Liver (tissue), 9 donors: ENCODE results near the gene ARSB. TPM values are rescaled to one million over a fixed set of nuclear protein-coding genes. Genes with fewer than 3 reads are reported as not detected.

Experiments used
- DNase-seq: peaks from one replicate; pipeline ENCODE4 v3.0.0-alpha.2; 2017; ENCODE audit warnings: low spot score
- H3K27ac ChIP-seq, 2 donors: one replicate each; pipeline ENCODE4 v1.7.0; 2013; ENCODE audit warnings: inconsistent platforms in 2 of 2, low read length in 2 of 2, control low read depth in 1 of 2, low read depth in 1 of 2, mild to moderate bottlenecking in 1 of 2
- H3K27me3 ChIP-seq, 4 donors: one replicate each; pipeline versions ENCODE4 v1.6.1 to v1.7.0; 2013; ENCODE audit warnings: low read length in 3 of 4, inconsistent platforms in 1 of 4, mild to moderate bottlenecking in 1 of 4, moderate library complexity in 1 of 4; ENCODE audit not compliant: control insufficient read depth in 4 of 4, insufficient read depth in 4 of 4
- H3K36me3 ChIP-seq, 4 donors: one replicate each; pipeline versions ENCODE4 v1.6.1 to v1.7.0; 2013; ENCODE audit warnings: low read length in 3 of 4, mild to moderate bottlenecking in 3 of 4, low read depth in 1 of 4, moderate library complexity in 1 of 4; ENCODE audit not compliant: control insufficient read depth in 4 of 4, insufficient read depth in 3 of 4
- H3K4me1 ChIP-seq, 4 donors: one replicate each; pipeline versions ENCODE4 v1.6.1 to v1.7.0; 2013; ENCODE audit warnings: low read length in 3 of 4, mild to moderate bottlenecking in 3 of 4, moderate library complexity in 1 of 4; ENCODE audit not compliant: control insufficient read depth in 4 of 4, insufficient read depth in 4 of 4
- H3K4me3 ChIP-seq, 3 donors: one replicate each; pipeline versions ENCODE4 v1.6.1 to v1.7.0; 2013; ENCODE audit warnings: low read length in 3 of 3, control low read depth in 1 of 3, low read depth in 1 of 3, mild to moderate bottlenecking in 1 of 3
- H3K9ac ChIP-seq, 2 donors: one replicate each; pipeline ENCODE4 v1.7.0; 2013; ENCODE audit warnings: low read length in 2 of 2, mild to moderate bottlenecking in 2 of 2, moderate library complexity in 2 of 2, control low read depth in 1 of 2, low read depth in 1 of 2
- H3K9me3 ChIP-seq, 4 donors: one replicate each; pipeline versions ENCODE4 v1.6.1 to v1.7.0; 2013; ENCODE audit warnings: low read length in 3 of 4; ENCODE audit not compliant: control insufficient read depth in 4 of 4
- ATF3 ChIP-seq: IDR thresholded peaks from 2 replicates; pipeline ENCODE4 v1.6.1; 2016; ENCODE audit warnings: antibody characterized with exemption
- CTCF ChIP-seq: fragments of 150-350 bp; IDR thresholded peaks from 2 replicates; pipeline ENCODE4 v1.5.1; 2017; ENCODE audit warnings: improper control_type of control experiment, low read depth, low read length; ENCODE audit not compliant: missing input control
- EGR1 ChIP-seq, 2 donors: IDR thresholded peaks; 2 replicates each; pipeline ENCODE4 v1.6.1; 2016 to 2018; ENCODE audit warnings: antibody characterized with exemption in 2 of 2, low read depth in 2 of 2
- FOXA1 ChIP-seq: IDR thresholded peaks from 2 replicates; pipeline ENCODE4 v1.6.1; 2016; ENCODE audit warnings: antibody characterized with exemption
- FOXA2 ChIP-seq: IDR thresholded peaks from 2 replicates; pipeline ENCODE4 v1.6.1; 2016; ENCODE audit warnings: antibody characterized with exemption
- GABPA ChIP-seq, 2 donors: IDR thresholded peaks in 1 of 2; conservative IDR thresholded peaks in 1 of 2; 2 replicates each; pipeline ENCODE4 v1.6.1; 2016; ENCODE audit warnings: antibody characterized with exemption in 2 of 2, mild to moderate bottlenecking in 1 of 2, moderate library complexity in 1 of 2
- HNF4A ChIP-seq, 2 donors: conservative IDR thresholded peaks; 2 replicates each; pipeline ENCODE4 v1.6.1; 2016; ENCODE audit warnings: antibody characterized with exemption in 2 of 2, mild to moderate bottlenecking in 2 of 2
- HNF4G ChIP-seq: IDR thresholded peaks from 2 replicates; pipeline ENCODE4 v1.6.1; 2016; ENCODE audit warnings: antibody characterized with exemption
- JUND ChIP-seq, 2 donors: IDR thresholded peaks; 2 replicates each; pipeline ENCODE4 v1.6.1; 2016; ENCODE audit warnings: antibody characterized with exemption in 2 of 2
- NR2F2 ChIP-seq: IDR thresholded peaks from 2 replicates; pipeline ENCODE4 v1.6.1; 2016; ENCODE audit warnings: antibody characterized with exemption
- RAD21 ChIP-seq, 2 donors: IDR thresholded peaks; 2 replicates each; pipeline ENCODE4 v1.6.1; 2016; ENCODE audit warnings: antibody characterized with exemption in 2 of 2, mild to moderate bottlenecking in 2 of 2
- REST ChIP-seq: IDR thresholded peaks from 2 replicates; pipeline ENCODE4 v1.6.1; 2016; ENCODE audit warnings: antibody characterized with exemption, mild to moderate bottlenecking
- RXRA ChIP-seq, 2 donors: IDR thresholded peaks; 2 replicates each; pipeline ENCODE4 v1.6.1; 2017 to 2018; ENCODE audit warnings: antibody characterized with exemption in 2 of 2, mild to moderate bottlenecking in 1 of 2
- SP1 ChIP-seq: IDR thresholded peaks from 2 replicates; pipeline ENCODE4 v1.6.1; 2018; ENCODE audit warnings: antibody characterized with exemption, mild to moderate bottlenecking
- TAF1 ChIP-seq: conservative IDR thresholded peaks from 2 replicates; pipeline ENCODE4 v1.6.1; 2016; ENCODE audit warnings: antibody characterized with exemption, mild to moderate bottlenecking
- YY1 ChIP-seq: IDR thresholded peaks from 2 replicates; pipeline ENCODE4 v1.6.1; 2016; ENCODE audit warnings: antibody characterized with exemption, mild to moderate bottlenecking
- ZBTB33 ChIP-seq: IDR thresholded peaks from 2 replicates; pipeline ENCODE4 v1.6.1; 2016; ENCODE audit warnings: antibody characterized with exemption
- WGBS: extraction: QIAGEN DNeasy Blood & Tissue Kit; methylation state at CpG from one replicate; pipeline ENCODE4 v1.1.7; 2013; 5-methylcytosine and 5-hydroxymethylcytosine counted together
- polyA plus RNA-seq, 2 donors: library from polyadenylated mRNA; stranded (reverse) in 1 of 2; unstranded in 1 of 2; fragments of 200-250 nt in 1 of 2; fragments of >200 nt in 1 of 2; fragmentation: Nextera tagmentation in 1 of 2; extraction: Ambion mirVana in 1 of 2; gene quantifications; one replicate each; pipeline versions ENCODE4 v1.2.1 to v1.2.3, GENCODE V29; 2013 to 2015
- total RNA-seq, 2 donors: library from RNA; depleted of rRNA; stranded (reverse); fragments of >200 nt; gene quantifications; one replicate each; pipeline ENCODE4 v1.2.3, GENCODE V29; 2014
- donor health status: healthy.
- donor health status: healthy.
- donor health status: healthy.
- donor health status: healthy.
- donor health status: healthy.

Gene ARSB
- total RNA-seq: 10 to 100 TPM; 13.7 to 26.2 TPM
- 1 to 10 TPM; 3.5 to 3.7 TPM for polyA plus RNA-seq

- WGBS: under 1% methylated on average over 57 of the region's 57 CpGs
- no peak for TF ChIP-seq GABPA (IDR thresholded peaks at IDR 0.05 in 1 of 2, conservative IDR thresholded peaks at IDR 0.05 in 1 of 2)
- no peak for TF ChIP-seq TAF1
- no peak for TF ChIP-seq HNF4A (conservative IDR thresholded peaks at IDR 0.05)
- TF ChIP-seq ATF3: no peak
- TF ChIP-seq REST: no peak
- no peak for TF ChIP-seq EGR1 (IDR thresholded peaks at IDR 0.05; ENCODE audit: low read depth in 2 of 2)
- no peak for TF ChIP-seq RXRA (IDR thresholded peaks at IDR 0.05)
- no peak for TF ChIP-seq YY1
- no peak for TF ChIP-seq JUND (IDR thresholded peaks at IDR 0.05)
- Histone ChIP-seq H3K9ac (peak within 1 kb of the TSS; percentile 70 to 88), H3K4me1 (peaks cover 0 to 36% (median 25%) of the 10 kb centered on the region in 4 donors), H3K27me3 (no peaks in the 10 kb centered on the region), H3K36me3 (no peaks in the 10 kb centered on the region), H3K4me3 (peak within 1 kb of the TSS; percentile 66 to 91 (median 74)), H3K27ac (peak within 1 kb of the TSS; percentile 88 to 94), H3K9me3 (no peaks in the 10 kb centered on the region)
- DNase-seq: peak; percentile 66
These were observed at the start of gene ARSB for GRCh38 chr5:78985116-78985724. TSS of gene ARSB (minus strand) at chr5:78985310. CDS start at chr5:78985248, 62 bp downstream.

GRCh38 chr5:79032782-79033181, 47.7 kb upstream of the ARSB start:
- H3K4me1 ChIP-seq: peaks cover 2 to 50% (median 18%) of the 10 kb centered on the region in 4 donors
- peaks cover 0 to 3% (median 0%) of the 10 kb centered on the region in 4 donors for H3K36me3 ChIP-seq
- H3K9ac ChIP-seq: no peak overlapping the region
- no peak for DNase-seq
- TF ChIP-seq TAF1: no peak
- no peak for TF ChIP-seq FOXA2
- no peak for TF ChIP-seq GABPA (IDR thresholded peaks at IDR 0.05 in 1 of 2, conservative IDR thresholded peaks at IDR 0.05 in 1 of 2)
- TF ChIP-seq NR2F2: no peak
- TF ChIP-seq CTCF: no peak
- TF ChIP-seq HNF4A (conservative IDR thresholded peaks at IDR 0.05): no peak
- TF ChIP-seq JUND (IDR thresholded peaks at IDR 0.05): no peak
- no peak for TF ChIP-seq HNF4G
- no peak for TF ChIP-seq RAD21 (IDR thresholded peaks at IDR 0.05)
- TF ChIP-seq FOXA1: no peak
- no peak for TF ChIP-seq SP1
- no peak for TF ChIP-seq YY1
- no peak for TF ChIP-seq ATF3
- no peak for TF ChIP-seq RXRA (IDR thresholded peaks at IDR 0.05)
- TF ChIP-seq ZBTB33: no peak
- H3K4me3 ChIP-seq: no peak overlapping the region
- WGBS: 92% methylated on average over 5 of the region's 5 CpGs
- no peaks in the 10 kb centered on the region for H3K27me3 ChIP-seq
- no peaks in the 10 kb centered on the region for H3K9me3 ChIP-seq
- peak overlapping the region; percentile 88 to 93 for H3K27ac ChIP-seq
